A673 (cell line): ENCODE measurements around the gene ZNF382. TPM values are rescaled to one million over a fixed set of nuclear protein-coding genes. Genes with fewer than 3 reads are reported as not detected.

Source experiments
- BruUV-seq: library from RNA; stranded (reverse); fragments of 400-500 nt; replicated peaks from 2 replicates; lab custom pipeline; 2021; lab: Mats Ljungman, UMichigan
- CTCF ChIA-PET: fragments of 300-600 bp; sonication (Branson Sonifier 250); formaldehyde crosslinking; loops from one replicate; lab custom pipeline; 2022; ENCODE audit warnings: antibody characterized with exemption; lab: Charles Lee
- POLR2A ChIA-PET: fragments of 300-600 bp; sonication (Branson Sonifier 250); formaldehyde crosslinking; loops from one replicate; lab custom pipeline; 2022; ENCODE audit warnings: antibody characterized with exemption; ENCODE audit not compliant: low non-redundant PET; lab: Charles Lee
- DNase-seq: peaks from one replicate; pipeline ENCODE4 v3.0.0-alpha.2; 2015; ENCODE audit warnings: low spot score
- H3K27ac ChIP-seq: fragments of 200-600 bp; sonication (generic); 2 replicates; pipeline ENCODE4 v1.5.1; 2016; ENCODE audit warnings: mixed run types, low read depth, mild to moderate bottlenecking, mixed read lengths, antibody characterized with exemption, low read length; ENCODE audit not compliant: poor library complexity, severe bottlenecking
- H3K27me3 ChIP-seq: fragments of 200-600 bp; sonication (generic); replicated peaks from 2 replicates; pipeline ENCODE4 v1.6.1; 2017; ENCODE audit warnings: mixed run types, low read depth, mild to moderate bottlenecking, mixed read lengths, antibody characterized with exemption, low read length; ENCODE audit not compliant: insufficient read depth, poor library complexity
- H3K36me3 ChIP-seq: fragments of 200-600 bp; sonication (generic); 2 replicates; pipeline ENCODE4 v1.6.1; 2016; ENCODE audit warnings: mixed run types, mild to moderate bottlenecking, mixed read lengths, antibody characterized with exemption, low read length; ENCODE audit not compliant: insufficient read depth, poor library complexity, severe bottlenecking
- H3K4me1 ChIP-seq: fragments of 200-600 bp; sonication (generic); 2 replicates; pipeline ENCODE4 v1.6.1; 2017; ENCODE audit warnings: mixed run types, mild to moderate bottlenecking, mixed read lengths, antibody characterized with exemption, low read length; ENCODE audit not compliant: insufficient read depth, poor library complexity, severe bottlenecking
- H3K4me3 ChIP-seq: fragments of 200-600 bp; sonication (generic); 2 replicates; pipeline ENCODE4 v1.5.1; 2016; ENCODE audit warnings: low read depth, mixed run types, mild to moderate bottlenecking, mixed read lengths, low read length; ENCODE audit not compliant: poor library complexity, severe bottlenecking
- H3K9me3 ChIP-seq: fragments of 200-600 bp; sonication (generic); 2 replicates; pipeline ENCODE4 v1.6.1; 2016; ENCODE audit warnings: mixed run types, low read depth, mild to moderate bottlenecking, mixed read lengths, antibody characterized with exemption, low read length; ENCODE audit not compliant: poor library complexity, severe bottlenecking
- EZH2 ChIP-seq: fragments of 200-600 bp; sonication (generic); IDR thresholded peaks from 2 replicates; pipeline ENCODE4 v1.6.1; 2017; ENCODE audit warnings: borderline replicate concordance, low read depth, mild to moderate bottlenecking, mixed read lengths, antibody characterized with exemption, low read length; ENCODE audit not compliant: poor library complexity, severe bottlenecking
- intact Hi-C: fragments of 100-400 bp; cut with micrococcal nuclease; formaldehyde crosslinking; loops from one replicate; pipeline ENCODE4 v1.10.0; 2022; ENCODE audit not compliant: unreplicated experiment
- total RNA-seq: library from RNA; stranded (reverse); gene quantifications from 2 replicates; pipeline ENCODE4 v1.2.3, GENCODE V29; 2021
- TF ChIP-seq, protein P1 (sequence below): fragments of 300-800, 200-600 bp; sonication (generic); conservative IDR thresholded peaks from 2 replicates; pipeline ENCODE4 v1.5.1; 2017; ENCODE audit warnings: low read depth, mild to moderate bottlenecking, antibody characterized with exemption, low read length, moderate library complexity, mixed read lengths

ZNF382 gene
- total RNA-seq, 1 experiment from 2014 or later: 17.2 TPM

DNA sequence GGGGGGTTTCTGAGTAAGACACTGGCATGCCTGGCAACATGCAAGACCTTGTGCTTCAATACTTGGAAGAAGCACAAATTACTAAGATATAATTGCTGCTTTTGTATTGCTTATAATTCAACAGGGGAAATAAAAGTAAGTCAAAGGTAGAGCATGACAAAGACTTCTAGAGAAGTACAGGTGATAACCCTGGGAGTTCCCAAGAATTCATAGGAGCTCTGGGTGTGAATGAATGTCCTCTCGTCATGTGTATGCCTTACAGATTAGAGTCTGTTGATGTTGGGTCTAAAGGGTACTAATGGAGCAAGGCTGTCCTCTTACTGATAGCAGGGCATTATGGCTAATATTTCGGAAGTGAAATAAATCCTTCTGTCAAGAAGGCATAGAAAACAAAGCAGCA, 69.1 kb downstream of the ZNF382 start:
- Histone ChIP-seq H3K9me3 (peaks cover 15% of the 10 kb centered on the region), H3K36me3 (peaks cover 3% of the 10 kb centered on the region), H3K4me3 (no peak overlapping the region), H3K27ac (no peak overlapping the region), H3K4me1 (no peaks in the 10 kb centered on the region), H3K27me3 (no peaks in the 10 kb centered on the region)
- CTCF ChIA-PET: no interaction called here
- TF ChIP-seq EZH2: no peak
- TF ChIP-seq, protein P1, sequence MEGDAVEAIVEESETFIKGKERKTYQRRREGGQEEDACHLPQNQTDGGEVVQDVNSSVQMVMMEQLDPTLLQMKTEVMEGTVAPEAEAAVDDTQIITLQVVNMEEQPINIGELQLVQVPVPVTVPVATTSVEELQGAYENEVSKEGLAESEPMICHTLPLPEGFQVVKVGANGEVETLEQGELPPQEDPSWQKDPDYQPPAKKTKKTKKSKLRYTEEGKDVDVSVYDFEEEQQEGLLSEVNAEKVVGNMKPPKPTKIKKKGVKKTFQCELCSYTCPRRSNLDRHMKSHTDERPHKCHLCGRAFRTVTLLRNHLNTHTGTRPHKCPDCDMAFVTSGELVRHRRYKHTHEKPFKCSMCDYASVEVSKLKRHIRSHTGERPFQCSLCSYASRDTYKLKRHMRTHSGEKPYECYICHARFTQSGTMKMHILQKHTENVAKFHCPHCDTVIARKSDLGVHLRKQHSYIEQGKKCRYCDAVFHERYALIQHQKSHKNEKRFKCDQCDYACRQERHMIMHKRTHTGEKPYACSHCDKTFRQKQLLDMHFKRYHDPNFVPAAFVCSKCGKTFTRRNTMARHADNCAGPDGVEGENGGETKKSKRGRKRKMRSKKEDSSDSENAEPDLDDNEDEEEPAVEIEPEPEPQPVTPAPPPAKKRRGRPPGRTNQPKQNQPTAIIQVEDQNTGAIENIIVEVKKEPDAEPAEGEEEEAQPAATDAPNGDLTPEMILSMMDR: no peak
- no peak for DNase-seq
- BruUV-seq: no TSS peak
- intact Hi-C loops: no loop called here
- POLR2A ChIA-PET: no interaction called here

DNA sequence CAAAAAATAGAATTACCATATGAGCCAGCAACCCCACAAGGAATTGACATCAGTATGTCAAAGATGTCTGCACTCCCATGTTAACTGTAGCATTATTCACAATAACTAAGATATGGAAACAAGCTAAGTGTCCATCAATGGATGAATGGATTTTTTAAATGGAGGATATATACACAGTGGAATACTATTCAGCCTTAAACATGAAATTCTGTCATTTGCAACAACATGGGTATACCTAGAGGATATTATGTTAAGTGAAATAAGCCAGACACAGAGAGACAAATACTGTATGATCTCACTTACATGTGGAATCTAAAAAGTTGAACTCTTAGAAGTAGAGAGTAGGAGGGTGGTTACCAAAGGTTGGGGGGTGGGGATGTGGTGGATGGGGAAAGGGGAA, 74.3 kb downstream of the ZNF382 start:
- DNase-seq: no peak
- Histone ChIP-seq H3K9me3 (peaks cover 8% of the 10 kb centered on the region), H3K4me1 (no peaks in the 10 kb centered on the region), H3K36me3 (peaks cover 5% of the 10 kb centered on the region), H3K27ac (no peak overlapping the region), H3K27me3 (no peaks in the 10 kb centered on the region), H3K4me3 (no peak overlapping the region)
- intact Hi-C loops: no loop called here
- no TSS peak for BruUV-seq
- ChIA-PET POLR2A (no interaction called here), CTCF (no interaction called here)
- TF ChIP-seq, protein P1: no peak
- no peak for TF ChIP-seq EZH2

Other genes with a start within 250 kb of the ZNF382 start
- 5.2 and 5.4 TPM in 2 replicates for gene ZFP14, start 226.1 kb upstream of the ZNF382 start, total RNA-seq
- 13.5 and 14.9 TPM in 2 replicates for gene ZFP82, start 186.7 kb upstream of the ZNF382 start, total RNA-seq
- gene ZNF566, start 115.8 kb upstream of the ZNF382 start, total RNA-seq: 16.2 and 16.4 TPM in 2 replicates
- gene ZNF260, start 77.0 kb upstream of the ZNF382 start, total RNA-seq: 18.0 and 20.4 TPM in 2 replicates
- gene ZNF529, start 32.0 kb upstream of the ZNF382 start, total RNA-seq: 17.8 and 19.0 TPM in 2 replicates
- 5.5 and 5.6 TPM in 2 replicates for gene ZNF461, start 61.5 kb downstream of the ZNF382 start, total RNA-seq
- 9.6 and 9.9 TPM in 2 replicates for gene ZNF567, start 82.3 kb downstream of the ZNF382 start, total RNA-seq
- 11.8 and 14.7 TPM in 2 replicates for gene ZNF850, start 167.5 kb downstream of the ZNF382 start, total RNA-seq
- 4.4 and 4.9 TPM in 2 replicates for gene ZNF790, start 233.1 kb downstream of the ZNF382 start, total RNA-seq
- gene ZNF345, start 245.6 kb downstream of the ZNF382 start, total RNA-seq: 2.8 and 4.1 TPM in 2 replicates